Stimulated activated naive CD8-positive, alpha-beta T cell treated with anti-CD3 and anti-CD28 coated beads, Interleukin-15, Interleukin-2, amounts not matched to agents 100 U/mL and 50 U/mL, for 24 hours (primary cell): ENCODE measurements around the gene C21orf91.
A peak's percentile ranks its signal among the peaks of the same experiment; 100 is the strongest.

ENCODE experiments used
- ATAC-seq: fragments of 150-1000 bp; cut with Tn5 transposase; one replicate; pipeline ENCODE4 v1.10.0; 2021
- DNase-seq: peaks from one replicate; pipeline ENCODE4 v3.0.0; 2021

C21orf91 gene

GRCh38 chr21:17819114-17819876, at the start of gene C21orf91:
Gene C21orf91 (minus strand): TSS chr21:17819356. CDS start chr21:17818318, 1,038 bp downstream.
- peak; percentile 85 for DNase-seq
- peak; percentile 90 for ATAC-seq

GRCh38 chr21:17866590-17866989, 47.4 kb upstream of the C21orf91 start:
- DNase-seq (no peak), ATAC-seq (no peak)

- DNase-seq: no peak
- ATAC-seq: no peak
Measured at GRCh38 chr21:17859661-17860060, 40.5 kb upstream of the C21orf91 start.

- ATAC-seq (no peak), DNase-seq (no peak)
Measured at GRCh38 chr21:17858747-17859146, 39.6 kb upstream of the C21orf91 start.

GRCh38 chr21:17854745-17855144, 35.6 kb upstream of the C21orf91 start:
- no peak for DNase-seq
- no peak for ATAC-seq

GRCh38 chr21:17853393-17854275, 34.5 kb upstream of the C21orf91 start:
- DNase-seq: no peak
- no peak for ATAC-seq

GRCh38 chr21:17848228-17848627, 29.1 kb upstream of the C21orf91 start:
- DNase-seq (no peak), ATAC-seq (no peak)

- ATAC-seq (no peak), DNase-seq (no peak)
Measured at GRCh38 chr21:17841103-17841502, 21.9 kb upstream of the C21orf91 start.

GRCh38 chr21:17834639-17835354, 15.6 kb upstream of the C21orf91 start:
- ATAC-seq (no peak), DNase-seq (no peak)

- DNase-seq (no peak), ATAC-seq (no peak)
Measured at GRCh38 chr21:17829472-17829871, 10.3 kb upstream of the C21orf91 start.

- ATAC-seq: no peak
- no peak for DNase-seq
Measured at GRCh38 chr21:17828223-17828622, 9.1 kb upstream of the C21orf91 start.

- no peak for DNase-seq
Measured at GRCh38 chr21:17823846-17824245, 4.7 kb upstream of the C21orf91 start.

GRCh38 chr21:17821121-17821520, 2.0 kb upstream of the C21orf91 start:
- DNase-seq (no peak), ATAC-seq (no peak)

More at GRCh38 chr21:17823846-17824245, 4.7 kb upstream of the C21orf91 start:
- ATAC-seq: no peak

- ATAC-seq (peak; percentile 63), DNase-seq (peak; percentile 74)
Measured at GRCh38 chr21:17819877-17820229, 697 bp upstream of the C21orf91 start.

GRCh38 chr21:17818186-17819113, 706 bp downstream of the C21orf91 start:
- DNase-seq (peak; percentile 48), ATAC-seq (peak; percentile 11)

GRCh38 chr21:17813353-17813752, 5.8 kb downstream of the C21orf91 start:
- DNase-seq: no peak
- no peak for ATAC-seq

GRCh38 chr21:17805966-17806365, 13.2 kb downstream of the C21orf91 start:
- ATAC-seq (no peak), DNase-seq (no peak)

- DNase-seq (no peak), ATAC-seq (no peak)
Measured at GRCh38 chr21:17803536-17803935, 15.6 kb downstream of the C21orf91 start.

GRCh38 chr21:17802572-17802971, 16.6 kb downstream of the C21orf91 start:
- ATAC-seq (no peak), DNase-seq (no peak)

GRCh38 chr21:17799414-17800164, 19.6 kb downstream of the C21orf91 start:
- ATAC-seq (no peak), DNase-seq (no peak)

- no peak for ATAC-seq
- DNase-seq: no peak
Measured at GRCh38 chr21:17798796-17799195, 20.4 kb downstream of the C21orf91 start.
